Muscle of leg (tissue), 16 donors: ENCODE measurements around the gene MYL1. TPM values are rescaled to one million over a fixed set of nuclear protein-coding genes. Genes with fewer than 3 reads are reported as not detected.

ENCODE experiments used
- DNase-seq: peaks from one replicate; pipeline ENCODE4 v3.0.0; 2013
- H3K27ac ChIP-seq: one replicate; pipeline ENCODE4 v1.5.1; 2013; ENCODE audit warnings: mild to moderate bottlenecking, low read length, control low read depth
- H3K27me3 ChIP-seq: one replicate; pipeline ENCODE4 v1.6.1; 2013; ENCODE audit warnings: low read length; ENCODE audit not compliant: control insufficient read depth, insufficient read depth
- H3K36me3 ChIP-seq: one replicate; pipeline ENCODE4 v1.6.1; 2013; ENCODE audit warnings: low read length; ENCODE audit not compliant: control insufficient read depth, insufficient read depth
- H3K4me1 ChIP-seq: one replicate; pipeline ENCODE4 v1.6.1; 2013; ENCODE audit warnings: low read length; ENCODE audit not compliant: control insufficient read depth, insufficient read depth
- H3K4me3 ChIP-seq: one replicate; pipeline ENCODE4 v1.5.1; 2013; ENCODE audit warnings: low read length, control low read depth
- H3K9me3 ChIP-seq: replicated peaks from 2 replicates; pipeline ENCODE4 v1.6.1; 2013; ENCODE audit warnings: low read depth, low read length; ENCODE audit not compliant: control insufficient read depth
- WGBS: methylation state at CpG from one replicate; pipeline ENCODE4 v1.1.5; 2013; ENCODE audit warnings: missing lambda C conversion rate; ENCODE audit not compliant: insufficient coverage; 5-methylcytosine and 5-hydroxymethylcytosine counted together
- long read RNA-seq, 11 donors: transcript quantifications; one replicate each; lab custom pipeline, GENCODE V29; 2026
- polyA plus RNA-seq, 8 donors: library from polyadenylated mRNA; unstranded; fragments of 120-200 nt; gene quantifications; one replicate each; pipeline versions ENCODE4 v1.2.1 to v1.2.3, GENCODE V29; 2013; ENCODE audit warnings: inconsistent platforms in 1 of 8, low replicate concordance in 1 of 8; ENCODE audit not compliant: insufficient read length in 8 of 8, insufficient read depth in 1 of 8
- total RNA-seq: library from RNA; stranded (reverse); fragments of 120-200 nt; gene quantifications from one replicate; pipeline ENCODE4 v1.2.4, GENCODE V29; 2013

The MYL1 gene
- total RNA-seq: 10,096 TPM
- polyA plus RNA-seq: 1,000 to 10,000 TPM; 3,329 to 9,150 (median 6,548) TPM
- long read RNA-seq, donor 1, transcript MYL1-201 (7 exons, 870 nt): minor isoform, 751 of 2,253 reads
- long read RNA-seq, donor 1, transcript MYL1-202 (7 exons, 1,065 nt): major isoform, 843 of 2,253 reads
- long read RNA-seq, donor 1, partial matches to known transcripts: 486 of 2,253 reads
- long read RNA-seq, donor 1, other reads (novel, unspliced or antisense): 173 of 2,253 reads
- long read RNA-seq, donor 2, transcript MYL1-202 (7 exons, 1,065 nt): major isoform, 257 of 644 reads
- long read RNA-seq, donor 2, transcript MYL1-201 (7 exons, 870 nt): minor isoform, 196 of 644 reads
- long read RNA-seq, donor 2, partial matches to known transcripts: 147 of 644 reads
- long read RNA-seq, donor 2, other reads (novel, unspliced or antisense): 44 of 644 reads
- long read RNA-seq, donor 3, transcript MYL1-202 (7 exons, 1,065 nt): major isoform, 2,479 of 5,766 reads
- long read RNA-seq, donor 3, transcript MYL1-201 (7 exons, 870 nt): minor isoform, 1,710 of 5,766 reads
- long read RNA-seq, donor 3, partial matches to known transcripts: 1,131 of 5,766 reads
- long read RNA-seq, donor 3, other reads (novel, unspliced or antisense): 445 of 5,766 reads
- long read RNA-seq, donor 4, transcript MYL1-201 (7 exons, 870 nt): minor isoform, 1,107 of 3,888 reads
- long read RNA-seq, donor 4, transcript MYL1-202 (7 exons, 1,065 nt): major isoform, 1,380 of 3,888 reads
- long read RNA-seq, donor 4, partial matches to known transcripts: 1,080 of 3,888 reads
- long read RNA-seq, donor 4, other reads (novel, unspliced or antisense): 319 of 3,888 reads
- long read RNA-seq, donor 5, transcript MYL1-202 (7 exons, 1,065 nt): major isoform, 2,423 of 5,833 reads
- long read RNA-seq, donor 5, transcript MYL1-201 (7 exons, 870 nt): minor isoform, 1,472 of 5,833 reads
- long read RNA-seq, donor 5, partial matches to known transcripts: 1,402 of 5,833 reads
- long read RNA-seq, donor 5, other reads (novel, unspliced or antisense): 536 of 5,833 reads
- long read RNA-seq, donor 6, transcript MYL1-202 (7 exons, 1,065 nt): major isoform, 4,268 of 11,782 reads
- long read RNA-seq, donor 6, transcript MYL1-201 (7 exons, 870 nt): minor isoform, 3,941 of 11,782 reads
- long read RNA-seq, donor 6, partial matches to known transcripts: 2,467 of 11,782 reads
- long read RNA-seq, donor 6, other reads (novel, unspliced or antisense): 1,106 of 11,782 reads
- long read RNA-seq, donor 7, transcript MYL1-202 (7 exons, 1,065 nt): major isoform, 2,127 of 5,594 reads
- long read RNA-seq, donor 7, transcript MYL1-201 (7 exons, 870 nt): minor isoform, 1,508 of 5,594 reads
- long read RNA-seq, donor 7, partial matches to known transcripts: 1,493 of 5,594 reads
- long read RNA-seq, donor 7, other reads (novel, unspliced or antisense): 466 of 5,594 reads
- long read RNA-seq, donor 8, transcript MYL1-201 (7 exons, 870 nt): major isoform, 1,707 of 4,849 reads
- long read RNA-seq, donor 8, transcript MYL1-202 (7 exons, 1,065 nt): minor isoform, 1,421 of 4,849 reads
- long read RNA-seq, donor 8, partial matches to known transcripts: 1,318 of 4,849 reads
- long read RNA-seq, donor 8, other reads (novel, unspliced or antisense): 402 of 4,849 reads
- long read RNA-seq, donor 9, transcript MYL1-201 (7 exons, 870 nt): minor isoform, 1,315 of 4,919 reads
- long read RNA-seq, donor 9, transcript MYL1-202 (7 exons, 1,065 nt): major isoform, 1,829 of 4,919 reads
- long read RNA-seq, donor 9, partial matches to known transcripts: 1,382 of 4,919 reads
- long read RNA-seq, donor 9, other reads (novel, unspliced or antisense): 392 of 4,919 reads
- long read RNA-seq, donor 10, transcript MYL1-202 (7 exons, 1,065 nt): minor isoform, 2,712 of 8,649 reads
- long read RNA-seq, donor 10, transcript MYL1-201 (7 exons, 870 nt): major isoform, 2,778 of 8,649 reads
- long read RNA-seq, donor 10, partial matches to known transcripts: 2,297 of 8,649 reads
- long read RNA-seq, donor 10, other reads (novel, unspliced or antisense): 862 of 8,649 reads
- long read RNA-seq, donor 11, transcript MYL1-202 (7 exons, 1,065 nt): major isoform, 2,155 of 6,236 reads
- long read RNA-seq, donor 11, transcript MYL1-201 (7 exons, 870 nt): minor isoform, 1,978 of 6,236 reads
- long read RNA-seq, donor 11, partial matches to known transcripts: 1,511 of 6,236 reads
- long read RNA-seq, donor 11, other reads (novel, unspliced or antisense): 591 of 6,236 reads

DNA sequence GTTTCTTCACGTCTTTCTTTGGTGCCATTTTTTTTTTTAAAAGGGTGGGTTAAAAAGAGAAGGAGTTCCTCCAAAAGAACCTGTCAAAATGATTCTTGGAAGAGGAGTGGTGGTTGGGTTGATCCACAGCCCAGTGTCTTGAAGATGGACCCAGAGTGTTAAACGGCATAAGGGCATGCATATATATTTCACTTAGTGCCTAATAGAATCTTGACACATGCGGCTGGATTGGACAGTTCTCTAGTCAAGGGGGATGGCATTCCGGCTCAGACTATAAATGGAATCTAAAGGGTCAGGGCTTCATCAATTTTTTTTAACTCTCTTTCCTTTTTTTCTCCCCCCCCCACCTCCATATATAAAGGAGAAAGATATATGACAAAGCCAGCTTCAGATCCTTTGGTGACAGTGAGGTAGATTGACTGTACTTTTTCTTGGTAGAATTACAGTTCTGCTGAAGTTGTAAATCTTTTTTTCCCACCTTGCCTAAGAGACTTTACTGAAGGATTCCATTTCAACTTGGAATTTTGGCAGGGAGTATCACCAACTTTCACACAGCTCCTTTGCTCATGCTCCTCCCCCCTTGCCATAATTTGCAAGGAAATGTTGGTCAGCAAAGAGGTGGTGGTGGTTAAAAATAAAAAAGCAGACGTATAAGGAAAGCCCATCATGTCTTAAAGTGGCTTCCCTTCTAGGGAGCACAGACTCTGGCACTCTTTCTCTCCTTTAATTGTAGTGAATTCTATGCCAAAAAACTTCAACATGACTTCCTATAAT, at the start of gene MYL1:
MYL1 (minus strand) TSS at position 160 of the 774 bp plus-strand sequence; CDS start at position 28, 132 bp downstream.
- peak; percentile 67 for DNase-seq
- Histone ChIP-seq H3K4me1 (peaks cover 2% of the 10 kb centered on the region), H3K4me3 (peak within 1 kb of the TSS; percentile 44), H3K27ac (peak within 1 kb of the TSS; percentile 80), H3K9me3 (no peaks in the 10 kb centered on the region), H3K27me3 (no peaks in the 10 kb centered on the region), H3K36me3 (no peaks in the 10 kb centered on the region)
- WGBS: 71% methylated on average over 1 of the region's 5 CpGs

DNA sequence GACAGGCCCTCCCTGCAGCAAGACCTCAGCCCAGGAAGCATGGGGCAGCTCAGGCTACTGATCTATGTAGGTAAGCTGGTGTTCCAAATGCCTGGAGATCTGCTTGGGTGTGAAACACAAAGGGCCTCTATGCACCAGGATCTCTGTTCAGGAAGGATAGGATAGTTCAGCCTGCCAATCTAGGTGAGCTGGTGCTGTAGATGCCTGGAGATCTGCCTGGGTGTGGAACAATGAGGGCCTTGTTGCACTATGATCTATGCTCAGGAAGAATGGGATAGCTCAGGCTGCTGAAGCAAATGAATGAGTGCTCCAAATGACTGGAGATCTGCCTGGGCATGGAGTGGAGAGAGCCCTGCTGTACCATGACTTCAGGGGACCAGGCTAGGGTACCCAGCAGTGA, 48.9 kb upstream of the MYL1 start:
- no peak overlapping the region for H3K27ac ChIP-seq
- no peak overlapping the region for H3K4me3 ChIP-seq
- peaks cover 7% of the 10 kb centered on the region for H3K4me1 ChIP-seq
- no peaks in the 10 kb centered on the region for H3K36me3 ChIP-seq
- DNase-seq: no peak
- H3K9me3 ChIP-seq: no peaks in the 10 kb centered on the region
- no peaks in the 10 kb centered on the region for H3K27me3 ChIP-seq

DNA sequence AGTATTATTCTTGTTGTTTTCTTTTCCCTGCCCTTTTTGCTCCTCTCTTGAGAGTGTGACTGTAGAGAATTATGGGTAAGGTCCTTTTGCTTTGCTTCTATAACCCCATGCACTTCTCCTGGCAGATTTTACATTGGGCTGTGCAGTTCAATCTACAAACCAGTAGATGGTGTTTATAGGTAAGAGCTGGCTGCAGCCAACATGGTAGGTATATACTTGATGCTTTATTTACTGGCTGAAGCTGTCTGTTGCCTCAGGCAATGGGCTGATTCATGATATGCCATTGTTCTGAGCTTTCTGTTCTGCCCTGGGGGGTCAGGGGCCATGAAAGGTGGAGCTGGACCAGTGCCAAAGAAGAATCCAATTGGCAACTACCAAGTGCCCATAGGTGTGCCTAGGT, 48.3 kb upstream of the MYL1 start:
- no peak overlapping the region for H3K27ac ChIP-seq
- H3K27me3 ChIP-seq: no peaks in the 10 kb centered on the region
- H3K36me3 ChIP-seq: no peaks in the 10 kb centered on the region
- no peak for DNase-seq
- peaks cover 7% of the 10 kb centered on the region for H3K4me1 ChIP-seq
- no peak overlapping the region for H3K4me3 ChIP-seq
- H3K9me3 ChIP-seq: no peaks in the 10 kb centered on the region

DNA sequence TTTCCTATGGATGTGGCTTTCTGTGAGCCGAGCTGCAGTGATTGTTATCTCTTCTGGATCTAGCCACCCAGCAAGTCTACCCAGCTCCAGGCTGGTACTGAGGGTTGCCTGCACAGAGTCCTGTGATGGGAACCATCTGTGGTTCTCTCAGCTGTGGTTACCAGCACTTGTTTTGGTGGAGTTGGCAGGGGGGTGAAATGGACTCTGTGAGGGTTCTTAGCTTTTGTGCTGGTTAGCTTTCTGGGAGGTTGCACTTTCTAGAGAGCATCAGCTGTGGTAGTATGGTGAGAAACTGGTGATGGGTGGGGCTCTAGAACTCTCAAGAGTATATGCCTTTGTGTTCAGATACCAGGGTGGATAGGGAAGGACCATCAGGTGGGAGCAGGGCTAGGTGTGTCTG, 45.4 kb upstream of the MYL1 start:
- WGBS: no CpG with 5 or more reads among the region's 1 CpG
- H3K4me3 ChIP-seq: no peak overlapping the region
- DNase-seq: no peak

DNA sequence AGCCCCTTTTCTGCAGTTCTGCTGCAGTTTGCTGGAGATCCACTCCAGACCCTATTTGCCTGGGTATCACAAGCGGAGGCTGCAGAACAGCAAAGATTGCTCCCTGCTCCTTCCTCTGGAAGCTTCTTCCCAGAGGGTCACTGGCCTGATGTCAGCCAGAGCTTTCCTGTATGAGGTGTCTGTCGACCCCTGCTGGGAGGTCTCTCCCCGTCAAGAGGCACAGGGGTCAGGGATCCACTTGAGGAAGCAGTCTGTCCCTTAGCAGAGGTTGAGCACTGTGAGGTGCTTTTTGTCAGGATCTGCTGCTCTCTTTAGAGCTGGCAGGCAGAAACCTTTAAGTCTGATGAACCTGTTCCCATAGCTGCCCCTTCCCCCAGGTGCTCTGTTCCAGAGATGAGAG, 42.0 kb upstream of the MYL1 start:
- 38% methylated on average over 3 of the region's 3 CpGs for WGBS
- no peaks in the 10 kb centered on the region for H3K4me1 ChIP-seq
- no peaks in the 10 kb centered on the region for H3K36me3 ChIP-seq
- H3K9me3 ChIP-seq: no peaks in the 10 kb centered on the region
- no peak for DNase-seq
- no peak overlapping the region for H3K27ac ChIP-seq
- no peaks in the 10 kb centered on the region for H3K27me3 ChIP-seq
- H3K4me3 ChIP-seq: no peak overlapping the region

More for the DNA sequence above, 45.4 kb upstream of the MYL1 start:
- Histone ChIP-seq H3K27ac (no peak overlapping the region), H3K36me3 (no peaks in the 10 kb centered on the region), H3K27me3 (no peaks in the 10 kb centered on the region), H3K4me1 (peaks cover 3% of the 10 kb centered on the region), H3K9me3 (no peaks in the 10 kb centered on the region)

DNA sequence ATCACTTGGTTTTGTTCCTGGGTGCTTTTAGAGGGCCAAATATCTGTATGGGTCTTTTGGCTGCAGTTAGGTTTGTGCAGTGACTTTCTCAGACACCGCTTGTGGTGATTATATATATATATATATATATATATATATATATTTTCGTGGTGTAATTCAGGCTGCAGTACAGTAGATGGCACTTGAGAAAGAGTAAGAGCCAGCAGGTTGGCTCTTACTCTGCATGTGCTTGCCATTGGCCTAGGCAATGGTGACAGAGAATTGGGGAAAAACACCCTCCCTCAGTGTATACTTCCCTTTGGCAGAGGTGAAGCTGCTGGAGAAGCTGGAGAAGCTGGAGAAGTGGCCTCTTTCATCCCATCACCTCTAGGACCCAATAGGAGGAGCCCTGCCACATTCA, 22.2 kb upstream of the MYL1 start:
- no CpG with 5 or more reads among the region's 2 CpGs for WGBS
- Histone ChIP-seq H3K4me3 (no peak overlapping the region), H3K27me3 (no peaks in the 10 kb centered on the region), H3K36me3 (no peaks in the 10 kb centered on the region), H3K9me3 (peaks cover 5% of the 10 kb centered on the region), H3K27ac (no peak overlapping the region), H3K4me1 (no peaks in the 10 kb centered on the region)
- DNase-seq: no peak

DNA sequence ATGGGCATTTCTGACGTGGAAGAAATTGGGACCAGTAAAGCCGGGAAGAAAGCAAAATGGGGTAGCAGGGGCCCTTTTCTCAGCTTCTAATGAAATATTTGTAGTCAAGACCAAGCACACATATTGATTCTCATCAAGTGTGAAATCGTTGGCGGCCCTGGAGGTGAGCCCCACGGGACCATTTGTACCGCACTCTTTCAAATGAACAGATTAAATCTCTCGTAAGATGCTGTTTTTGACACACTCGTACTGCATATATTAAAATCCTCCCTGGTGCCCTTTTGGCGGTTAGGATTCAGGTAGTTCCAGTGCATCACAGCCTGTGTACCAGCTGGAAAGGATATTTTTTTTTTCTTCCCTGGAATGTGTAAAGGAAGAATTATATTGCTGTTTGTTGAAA, 9.9 kb upstream of the MYL1 start:
- H3K4me3 ChIP-seq: peak overlapping the region; percentile 38
- H3K27ac ChIP-seq: peak overlapping the region; percentile 82
- H3K4me1 ChIP-seq: no peaks in the 10 kb centered on the region

DNA sequence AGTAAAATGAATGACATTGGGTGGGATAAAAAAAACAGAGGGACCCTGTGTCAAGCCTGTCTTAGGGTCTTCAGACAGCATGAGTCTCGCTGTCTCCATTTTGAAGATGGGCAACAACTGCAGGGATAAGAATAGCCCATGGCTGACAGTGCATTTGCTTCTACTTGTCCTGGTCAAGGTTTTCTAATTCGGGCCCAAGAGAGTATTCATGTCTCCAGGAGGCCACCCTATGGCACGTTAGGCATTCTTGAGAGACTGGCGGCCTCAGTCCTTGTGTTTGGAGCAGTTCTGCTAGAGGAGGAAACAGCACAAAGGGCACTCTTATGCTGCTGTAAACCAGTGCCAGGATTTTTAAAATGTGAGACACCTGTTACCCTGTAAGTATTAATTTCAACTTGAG, 9.5 kb upstream of the MYL1 start:
- 65% methylated on average over 4 of the region's 4 CpGs for WGBS
- H3K4me1 ChIP-seq: no peaks in the 10 kb centered on the region
- H3K4me3 ChIP-seq: peak overlapping the region; percentile 38
- no peaks in the 10 kb centered on the region for H3K36me3 ChIP-seq
- peak; percentile 82 for DNase-seq
- no peaks in the 10 kb centered on the region for H3K9me3 ChIP-seq
- H3K27ac ChIP-seq: peak overlapping the region; percentile 82
- no peaks in the 10 kb centered on the region for H3K27me3 ChIP-seq

More for the DNA sequence above, 9.9 kb upstream of the MYL1 start:
- H3K36me3 ChIP-seq: no peaks in the 10 kb centered on the region
- WGBS: 65% methylated on average over 8 of the region's 9 CpGs
- H3K27me3 ChIP-seq: no peaks in the 10 kb centered on the region
- no peaks in the 10 kb centered on the region for H3K9me3 ChIP-seq
- DNase-seq: no peak
